Ascending aorta (tissue), 2 donors: ENCODE results near the gene CIROP. TPM values are rescaled to one million over a fixed set of nuclear protein-coding genes. Genes with fewer than 3 reads are reported as not detected.

Experiments used
- DNase-seq, 2 donors: peaks; one replicate each; pipeline ENCODE4 v3.0.0-alpha.2; 2019; ENCODE audit warnings: low spot score in 2 of 2
- H3K27ac ChIP-seq, 2 donors: fragments of 200-600 bp; sonication (generic); one replicate each; pipeline ENCODE4 v1.5.1; 2016 to 2017; ENCODE audit warnings: mild to moderate bottlenecking in 1 of 2
- H3K27me3 ChIP-seq: fragments of 200-600 bp; sonication (generic); one replicate; pipeline ENCODE4 v1.5.1; 2017
- H3K36me3 ChIP-seq, 2 donors: fragments of 200-600 bp; sonication (generic); one replicate each; pipeline ENCODE4 v1.5.1; 2016
- H3K4me1 ChIP-seq, 2 donors: fragments of 200-600 bp; sonication (generic); one replicate each; pipeline ENCODE4 v1.5.1; 2016 to 2017; ENCODE audit warnings: mild to moderate bottlenecking in 1 of 2
- H3K4me3 ChIP-seq, 2 donors: fragments of 200-600 bp; sonication (generic); one replicate each; pipeline ENCODE4 v1.5.1; 2016 to 2017; ENCODE audit warnings: mild to moderate bottlenecking in 1 of 2
- H3K9me3 ChIP-seq, 2 donors: fragments of 200-600 bp; sonication (generic); one replicate each; pipeline ENCODE4 v1.5.1; 2016
- CTCF ChIP-seq, 3 experiments: fragments of 200-600 bp in 2 of 3; fragments of 450-650 bp in 1 of 3; sonication (generic) in 2 of 3; IDR thresholded peaks; one replicate each; pipeline ENCODE4 v1.5.1; 2016 to 2019; ENCODE audit warnings: antibody characterized with exemption in 3 of 3, mild to moderate bottlenecking in 1 of 3, moderate library complexity in 1 of 3
- intact Hi-C: fragments of 100-400 bp; cut with DNase I; formaldehyde crosslinking; loops from one replicate; pipeline ENCODE4 v1.15.1; 2023
- total RNA-seq: library from RNA; depleted of rRNA; stranded (reverse); fragments of >200 nt; gene quantifications from one replicate; pipeline ENCODE4 v1.1.0, GENCODE V29; 2016

CIROP gene
- total RNA-seq, 1 donor from 2014 or later, result not detected

- H3K4me1 ChIP-seq, result peaks cover under 1 to 14% of the 10 kb centered on the region in 2 donors
- no peak overlapping the region for H3K27ac ChIP-seq
- no peak for DNase-seq
- H3K4me3 ChIP-seq, result no peak overlapping the region
- TF ChIP-seq CTCF (IDR thresholded peaks at IDR 0.05), result no peak
- intact Hi-C loops, result loop anchor here (10.0 kb wide), 1 partner anchor 498 kb away; no protein-coding TSS in a partner anchor
- no peaks in the 10 kb centered on the region for H3K36me3 ChIP-seq
- H3K27me3 ChIP-seq, result no peaks in the 10 kb centered on the region
- no peaks in the 10 kb centered on the region for H3K9me3 ChIP-seq
Measured at GRCh38 chr14:23052671-23053070, 52.1 kb downstream of the CIROP start.

- TF ChIP-seq CTCF (IDR thresholded peaks at IDR 0.05), result peak in 1 of 3 experiments; percentile 35
- Histone ChIP-seq H3K27ac (no peak overlapping the region), H3K4me1 (peaks cover 0 to 13% of the 10 kb centered on the region in 2 donors), H3K27me3 (no peaks in the 10 kb centered on the region), H3K4me3 (no peak overlapping the region), H3K36me3 (no peaks in the 10 kb centered on the region), H3K9me3 (no peaks in the 10 kb centered on the region)
- no peak for DNase-seq
- intact Hi-C loops, result loop anchor here (10.0 kb wide), 1 partner anchor 497 kb away; no protein-coding TSS in a partner anchor
Measured at GRCh38 chr14:23052182-23052623, 52.6 kb downstream of the CIROP start.

- intact Hi-C loops, result loop anchor here (10.0 kb wide), 1 partner anchor 497 kb away; no protein-coding TSS in a partner anchor
- no peak for TF ChIP-seq CTCF (IDR thresholded peaks at IDR 0.05)
- Histone ChIP-seq H3K4me1 (peaks cover 0 to 5% of the 10 kb centered on the region in 2 donors), H3K27me3 (no peaks in the 10 kb centered on the region), H3K36me3 (no peaks in the 10 kb centered on the region), H3K27ac (no peak overlapping the region), H3K9me3 (no peaks in the 10 kb centered on the region), H3K4me3 (no peak overlapping the region)
- DNase-seq, result no peak
Measured at GRCh38 chr14:23051141-23052057, 53.4 kb downstream of the CIROP start.

Other genes starting within 250 kb of the CIROP start
- gene LRP10, start 233.2 kb downstream of the CIROP start, total RNA-seq, result 214 TPM
- gene REM2, start 221.8 kb downstream of the CIROP start, total RNA-seq, result 1.9 TPM
- 113 TPM for gene RBM23, start 185.8 kb downstream of the CIROP start, total RNA-seq
- gene PRMT5, start 175.6 kb downstream of the CIROP start, total RNA-seq, result 118 TPM
- gene HAUS4, start 147.9 kb downstream of the CIROP start, total RNA-seq, result 61.8 TPM
- gene AJUBA, start 122.4 kb downstream of the CIROP start, total RNA-seq, result 11.6 TPM
- gene C14orf93, start 94.8 kb downstream of the CIROP start, total RNA-seq, result 7.1 TPM
- 62.7 TPM for gene PSMB5, start 70.1 kb downstream of the CIROP start, total RNA-seq
- gene PSMB11, start 62.8 kb downstream of the CIROP start, total RNA-seq, result not detected
- gene CDH24, start 47.5 kb downstream of the CIROP start, total RNA-seq, result 5.9 TPM
- 58.9 TPM for gene ACIN1, start 9.9 kb downstream of the CIROP start, total RNA-seq
- 2.2 TPM for gene C14orf119, start 9.5 kb downstream of the CIROP start, total RNA-seq
- not detected for gene CEBPE, start 14.3 kb upstream of the CIROP start, total RNA-seq
- gene SLC7A8, start 78.7 kb upstream of the CIROP start, total RNA-seq, result 59.9 TPM
- not detected for gene RNF212B, start 132.9 kb upstream of the CIROP start, total RNA-seq
- gene HOMEZ, start 181.1 kb upstream of the CIROP start, total RNA-seq, result 7.3 TPM
- 8.9 TPM for gene PPP1R3E, start 197.9 kb upstream of the CIROP start, total RNA-seq
- 49.2 TPM for gene BCL2L2, start 201.8 kb upstream of the CIROP start, total RNA-seq
- gene PABPN1, start 216.5 kb upstream of the CIROP start, total RNA-seq, result 90.6 TPM
- 89.7 TPM for gene SLC22A17, start 247.9 kb upstream of the CIROP start, total RNA-seq